K562 (cell line): ENCODE results near the gene PTPN14. TPM values are rescaled to one million over a fixed set of nuclear protein-coding genes. Genes with fewer than 3 reads are reported as not detected.

Experiments used
- FOXP1 ChIP-seq: sonication (generic); formaldehyde crosslinking; IDR thresholded peaks from 2 replicates; pipeline ENCODE4 v1.8.0; 2022; ENCODE audit warnings: mild to moderate bottlenecking, missing genetic modification reagents
- HCFC1 ChIP-seq: IDR thresholded peaks from 2 replicates; pipeline ENCODE4 v1.6.1; 2012; ENCODE audit warnings: low read depth, low read length, improper control_type of control experiment
- HLTF ChIP-seq: fragments of 450-650 bp; IDR thresholded peaks from 2 replicates; pipeline ENCODE4 v1.6.1; 2016
- HMG20B ChIP-seq: fragments of 250-450 bp; sonication (Bioruptor Pico); IDR thresholded peaks from 2 replicates; pipeline ENCODE4 v1.5.0; 2021; ENCODE audit warnings: mild to moderate bottlenecking
- KLF13 ChIP-seq: fragments of 450-650 bp; IDR thresholded peaks from 2 replicates; pipeline ENCODE4 v1.6.1; 2016; ENCODE audit warnings: missing genetic modification characterization, low read depth, mild to moderate bottlenecking, missing compliant biosample characterization, moderate library complexity, borderline replicate concordance
- RNF2 ChIP-seq: sonication (generic); IDR thresholded peaks from 2 replicates; pipeline ENCODE4 v1.6.1; 2016
- TAF15 ChIP-seq: fragments of 200-400 bp; formaldehyde crosslinking; IDR thresholded peaks from 2 replicates; pipeline ENCODE4 v1.6.1; 2017; ENCODE audit warnings: mild to moderate bottlenecking, low read depth, low read length, moderate library complexity
- ZNF212 ChIP-seq: fragments of 450-650 bp; formaldehyde crosslinking; IDR thresholded peaks from 2 replicates; pipeline ENCODE4 v1.4.0; 2020; ENCODE audit warnings: mild to moderate bottlenecking
- ZNF445 ChIP-seq: fragments of 250-450 bp; sonication (Bioruptor Pico); IDR thresholded peaks from 2 replicates; pipeline ENCODE4 v1.4.0; 2020; ENCODE audit warnings: low read depth, mild to moderate bottlenecking, moderate library complexity
- polyA plus RNA-seq, 8 experiments: library from polyadenylated mRNA; depleted of rRNA in 4 of 8; stranded (reverse) in 5 of 8; unstranded in 3 of 8; fragments of >200 nt; fragmentation: Nextera tagmentation in 2 of 8; fragmentation: Illumina TruSeq in 1 of 8; extraction: Ambion mirVana in 2 of 8; extraction: Trizol in 1 of 8; gene quantifications; 2 replicates each; pipeline versions ENCODE4 v1.2.1 to v1.2.3, GENCODE V29; 2011 to 2014; ENCODE audit warnings: inconsistent platforms in 1 of 8, missing spikeins in 1 of 8
- total RNA-seq, 7 experiments: library from RNA; depleted of rRNA in 6 of 7; stranded (reverse); fragments of >200 nt in 6 of 7; fragmentation: Illumina TruSeq in 2 of 7; extraction: Trizol in 2 of 7; gene quantifications; 2 replicates each; pipeline versions ENCODE4 v1.2.1 to v1.2.3, GENCODE V29; 2011 to 2021; ENCODE audit warnings: low replicate concordance in 1 of 7
- TF ChIP-seq, protein P1 (sequence below): fragments of 200-600 bp; sonication (generic); IDR thresholded peaks from one replicate; pipeline ENCODE4 v1.6.1; 2012; ENCODE audit warnings: mild to moderate bottlenecking, low read depth, low read length, inconsistent platforms
- TF ChIP-seq, protein P2 (sequence below): fragments of 250-450 bp; sonication (Bioruptor Pico); IDR thresholded peaks from 2 replicates; pipeline ENCODE4 v1.8.0; 2021; ENCODE audit warnings: mild to moderate bottlenecking, moderate library complexity
- TF ChIP-seq, protein P3 (sequence below): sonication (generic); formaldehyde crosslinking; IDR thresholded peaks from 2 replicates; pipeline ENCODE4 v1.8.0; 2022; ENCODE audit warnings: missing genetic modification reagents, mild to moderate bottlenecking, borderline replicate concordance
- TF ChIP-seq, protein P4 (sequence below): sonication (generic); IDR thresholded peaks from 2 replicates; pipeline ENCODE4 v1.6.1; 2016

Gene PTPN14
- total and polyA plus RNA-seq, 9 of the 15 experiments (the other 6 are each of a cell fraction or from before 2014, with no cell fraction given), result 0.01 to 0.29 (median 0.04) TPM; not detected in 6

DNA sequence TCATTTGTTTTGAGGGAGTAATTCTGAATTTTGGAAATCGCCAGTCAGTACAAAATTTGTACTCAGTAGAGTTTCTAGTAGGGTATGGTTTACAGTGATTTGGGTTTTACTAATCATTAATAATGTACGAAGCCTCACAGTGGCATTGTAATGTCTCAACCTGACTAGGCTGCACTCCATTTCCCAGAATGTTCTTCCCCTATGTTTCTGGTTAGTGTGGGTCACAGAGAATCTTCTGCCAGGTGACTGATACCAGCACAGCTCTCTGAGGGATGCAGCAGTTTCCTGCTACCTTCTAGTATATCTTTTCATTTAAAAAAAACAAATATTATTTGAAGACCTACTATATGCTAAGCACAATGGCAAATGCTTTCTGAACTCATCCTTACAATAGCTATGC, 112.9 kb downstream of the PTPN14 start (continued):
- TF ChIP-seq, protein P1, sequence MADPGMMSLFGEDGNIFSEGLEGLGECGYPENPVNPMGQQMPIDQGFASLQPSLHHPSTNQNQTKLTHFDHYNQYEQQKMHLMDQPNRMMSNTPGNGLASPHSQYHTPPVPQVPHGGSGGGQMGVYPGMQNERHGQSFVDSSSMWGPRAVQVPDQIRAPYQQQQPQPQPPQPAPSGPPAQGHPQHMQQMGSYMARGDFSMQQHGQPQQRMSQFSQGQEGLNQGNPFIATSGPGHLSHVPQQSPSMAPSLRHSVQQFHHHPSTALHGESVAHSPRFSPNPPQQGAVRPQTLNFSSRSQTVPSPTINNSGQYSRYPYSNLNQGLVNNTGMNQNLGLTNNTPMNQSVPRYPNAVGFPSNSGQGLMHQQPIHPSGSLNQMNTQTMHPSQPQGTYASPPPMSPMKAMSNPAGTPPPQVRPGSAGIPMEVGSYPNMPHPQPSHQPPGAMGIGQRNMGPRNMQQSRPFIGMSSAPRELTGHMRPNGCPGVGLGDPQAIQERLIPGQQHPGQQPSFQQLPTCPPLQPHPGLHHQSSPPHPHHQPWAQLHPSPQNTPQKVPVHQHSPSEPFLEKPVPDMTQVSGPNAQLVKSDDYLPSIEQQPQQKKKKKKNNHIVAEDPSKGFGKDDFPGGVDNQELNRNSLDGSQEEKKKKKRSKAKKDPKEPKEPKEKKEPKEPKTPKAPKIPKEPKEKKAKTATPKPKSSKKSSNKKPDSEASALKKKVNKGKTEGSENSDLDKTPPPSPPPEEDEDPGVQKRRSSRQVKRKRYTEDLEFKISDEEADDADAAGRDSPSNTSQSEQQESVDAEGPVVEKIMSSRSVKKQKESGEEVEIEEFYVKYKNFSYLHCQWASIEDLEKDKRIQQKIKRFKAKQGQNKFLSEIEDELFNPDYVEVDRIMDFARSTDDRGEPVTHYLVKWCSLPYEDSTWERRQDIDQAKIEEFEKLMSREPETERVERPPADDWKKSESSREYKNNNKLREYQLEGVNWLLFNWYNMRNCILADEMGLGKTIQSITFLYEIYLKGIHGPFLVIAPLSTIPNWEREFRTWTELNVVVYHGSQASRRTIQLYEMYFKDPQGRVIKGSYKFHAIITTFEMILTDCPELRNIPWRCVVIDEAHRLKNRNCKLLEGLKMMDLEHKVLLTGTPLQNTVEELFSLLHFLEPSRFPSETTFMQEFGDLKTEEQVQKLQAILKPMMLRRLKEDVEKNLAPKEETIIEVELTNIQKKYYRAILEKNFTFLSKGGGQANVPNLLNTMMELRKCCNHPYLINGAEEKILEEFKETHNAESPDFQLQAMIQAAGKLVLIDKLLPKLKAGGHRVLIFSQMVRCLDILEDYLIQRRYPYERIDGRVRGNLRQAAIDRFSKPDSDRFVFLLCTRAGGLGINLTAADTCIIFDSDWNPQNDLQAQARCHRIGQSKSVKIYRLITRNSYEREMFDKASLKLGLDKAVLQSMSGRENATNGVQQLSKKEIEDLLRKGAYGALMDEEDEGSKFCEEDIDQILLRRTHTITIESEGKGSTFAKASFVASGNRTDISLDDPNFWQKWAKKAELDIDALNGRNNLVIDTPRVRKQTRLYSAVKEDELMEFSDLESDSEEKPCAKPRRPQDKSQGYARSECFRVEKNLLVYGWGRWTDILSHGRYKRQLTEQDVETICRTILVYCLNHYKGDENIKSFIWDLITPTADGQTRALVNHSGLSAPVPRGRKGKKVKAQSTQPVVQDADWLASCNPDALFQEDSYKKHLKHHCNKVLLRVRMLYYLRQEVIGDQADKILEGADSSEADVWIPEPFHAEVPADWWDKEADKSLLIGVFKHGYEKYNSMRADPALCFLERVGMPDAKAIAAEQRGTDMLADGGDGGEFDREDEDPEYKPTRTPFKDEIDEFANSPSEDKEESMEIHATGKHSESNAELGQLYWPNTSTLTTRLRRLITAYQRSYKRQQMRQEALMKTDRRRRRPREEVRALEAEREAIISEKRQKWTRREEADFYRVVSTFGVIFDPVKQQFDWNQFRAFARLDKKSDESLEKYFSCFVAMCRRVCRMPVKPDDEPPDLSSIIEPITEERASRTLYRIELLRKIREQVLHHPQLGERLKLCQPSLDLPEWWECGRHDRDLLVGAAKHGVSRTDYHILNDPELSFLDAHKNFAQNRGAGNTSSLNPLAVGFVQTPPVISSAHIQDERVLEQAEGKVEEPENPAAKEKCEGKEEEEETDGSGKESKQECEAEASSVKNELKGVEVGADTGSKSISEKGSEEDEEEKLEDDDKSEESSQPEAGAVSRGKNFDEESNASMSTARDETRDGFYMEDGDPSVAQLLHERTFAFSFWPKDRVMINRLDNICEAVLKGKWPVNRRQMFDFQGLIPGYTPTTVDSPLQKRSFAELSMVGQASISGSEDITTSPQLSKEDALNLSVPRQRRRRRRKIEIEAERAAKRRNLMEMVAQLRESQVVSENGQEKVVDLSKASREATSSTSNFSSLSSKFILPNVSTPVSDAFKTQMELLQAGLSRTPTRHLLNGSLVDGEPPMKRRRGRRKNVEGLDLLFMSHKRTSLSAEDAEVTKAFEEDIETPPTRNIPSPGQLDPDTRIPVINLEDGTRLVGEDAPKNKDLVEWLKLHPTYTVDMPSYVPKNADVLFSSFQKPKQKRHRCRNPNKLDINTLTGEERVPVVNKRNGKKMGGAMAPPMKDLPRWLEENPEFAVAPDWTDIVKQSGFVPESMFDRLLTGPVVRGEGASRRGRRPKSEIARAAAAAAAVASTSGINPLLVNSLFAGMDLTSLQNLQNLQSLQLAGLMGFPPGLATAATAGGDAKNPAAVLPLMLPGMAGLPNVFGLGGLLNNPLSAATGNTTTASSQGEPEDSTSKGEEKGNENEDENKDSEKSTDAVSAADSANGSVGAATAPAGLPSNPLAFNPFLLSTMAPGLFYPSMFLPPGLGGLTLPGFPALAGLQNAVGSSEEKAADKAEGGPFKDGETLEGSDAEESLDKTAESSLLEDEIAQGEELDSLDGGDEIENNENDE, result no peak
- no peak for TF ChIP-seq TAF15
- TF ChIP-seq ZNF445 (CRISPR knock-in tag), result no peak
- TF ChIP-seq, protein P2, sequence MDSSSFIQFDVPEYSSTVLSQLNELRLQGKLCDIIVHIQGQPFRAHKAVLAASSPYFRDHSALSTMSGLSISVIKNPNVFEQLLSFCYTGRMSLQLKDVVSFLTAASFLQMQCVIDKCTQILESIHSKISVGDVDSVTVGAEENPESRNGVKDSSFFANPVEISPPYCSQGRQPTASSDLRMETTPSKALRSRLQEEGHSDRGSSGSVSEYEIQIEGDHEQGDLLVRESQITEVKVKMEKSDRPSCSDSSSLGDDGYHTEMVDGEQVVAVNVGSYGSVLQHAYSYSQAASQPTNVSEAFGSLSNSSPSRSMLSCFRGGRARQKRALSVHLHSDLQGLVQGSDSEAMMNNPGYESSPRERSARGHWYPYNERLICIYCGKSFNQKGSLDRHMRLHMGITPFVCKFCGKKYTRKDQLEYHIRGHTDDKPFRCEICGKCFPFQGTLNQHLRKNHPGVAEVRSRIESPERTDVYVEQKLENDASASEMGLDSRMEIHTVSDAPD, result no peak
- no peak for TF ChIP-seq HMG20B
- no peak for TF ChIP-seq HLTF
- no peak for TF ChIP-seq ZNF212 (CRISPR knock-in tag)
- TF ChIP-seq, protein P3, sequence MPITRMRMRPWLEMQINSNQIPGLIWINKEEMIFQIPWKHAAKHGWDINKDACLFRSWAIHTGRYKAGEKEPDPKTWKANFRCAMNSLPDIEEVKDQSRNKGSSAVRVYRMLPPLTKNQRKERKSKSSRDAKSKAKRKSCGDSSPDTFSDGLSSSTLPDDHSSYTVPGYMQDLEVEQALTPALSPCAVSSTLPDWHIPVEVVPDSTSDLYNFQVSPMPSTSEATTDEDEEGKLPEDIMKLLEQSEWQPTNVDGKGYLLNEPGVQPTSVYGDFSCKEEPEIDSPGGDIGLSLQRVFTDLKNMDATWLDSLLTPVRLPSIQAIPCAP (CRISPR knock-in tag), result no peak
- TF ChIP-seq, protein P4, sequence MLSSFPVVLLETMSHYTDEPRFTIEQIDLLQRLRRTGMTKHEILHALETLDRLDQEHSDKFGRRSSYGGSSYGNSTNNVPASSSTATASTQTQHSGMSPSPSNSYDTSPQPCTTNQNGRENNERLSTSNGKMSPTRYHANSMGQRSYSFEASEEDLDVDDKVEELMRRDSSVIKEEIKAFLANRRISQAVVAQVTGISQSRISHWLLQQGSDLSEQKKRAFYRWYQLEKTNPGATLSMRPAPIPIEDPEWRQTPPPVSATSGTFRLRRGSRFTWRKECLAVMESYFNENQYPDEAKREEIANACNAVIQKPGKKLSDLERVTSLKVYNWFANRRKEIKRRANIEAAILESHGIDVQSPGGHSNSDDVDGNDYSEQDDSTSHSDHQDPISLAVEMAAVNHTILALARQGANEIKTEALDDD, result no peak
- no peak for TF ChIP-seq HCFC1
- TF ChIP-seq RNF2, result no peak
- no peak for TF ChIP-seq FOXP1
- no peak for TF ChIP-seq KLF13 (tag)
